ENCODE results near the gene NKX1-2. TPM values are rescaled to one million over a fixed set of nuclear protein-coding genes. Genes with fewer than 3 reads are reported as not detected.
A peak's percentile ranks its signal among the peaks of the same experiment; 100 is the strongest.

The NKX1-2 gene
- not detected in 2 replicates for total RNA-seq (2014; rRNA removed; shearing (Covaris generic))
- not detected in 2 replicates for total RNA-seq (2022)
- not detected for Bru-seq, nascent RNA
- BruChase-seq, experiment 1, labeled RNA remaining after a 6-hour chase, result not detected
- BruChase-seq, experiment 2, labeled RNA remaining after a 2-hour chase, result not detected
- long read RNA-seq, result 0 reads

GRCh38 chr10:124450012-124450782, at the start of gene NKX1-2:
Gene NKX1-2, minus strand, starts transcription at chr10:124450035. Its CDS starts 92 bp downstream, at chr10:124449943.
- no peaks in the 10 kb centered on the region for H3K9me2 ChIP-seq (ENCODE audit: insufficient read depth, low read length)
- no peak within 1 kb of the TSS for H3K4me2 ChIP-seq (ENCODE audit: low read length)
- no peaks in the 10 kb centered on the region for H3K36me3 ChIP-seq (ENCODE audit: insufficient read depth, low read length)
- no peak within 1 kb of the TSS for H3K4me3 ChIP-seq (ENCODE audit: low read depth, low read length, poor library complexity, severe bottlenecking)
- no peaks in the 10 kb centered on the region for H4K20me1 ChIP-seq (ENCODE audit: insufficient read depth, low read length)
- CTCF ChIA-PET (ENCODE audit: unreplicated experiment), result no interaction called here
- TF ChIP-seq CTCF (conservative IDR thresholded peaks at IDR 0.05; ENCODE audit: low read length) (no peak), EZH2phosphoT487 (IDR thresholded peaks at IDR 0.05; ENCODE audit: borderline replicate concordance, low read depth, low read length) (0 out of 2 replicates have a peak, but pooled peaks have one; percentile 29)
- H3K27ac ChIP-seq (ENCODE audit: low read depth, low read length, poor library complexity, severe bottlenecking), result no peak within 1 kb of the TSS
- DNase-seq (ENCODE audit: low spot score), result no peak
- H3K9me3 ChIP-seq (ENCODE audit: low read length), result no peaks in the 10 kb centered on the region
- H2AFZ ChIP-seq (ENCODE audit: low read length), result no peak within 1 kb of the TSS
- BruUV-seq (replicated peaks), result no TSS peak
- H3K79me2 ChIP-seq (ENCODE audit: insufficient read depth, low read depth, low read length), result no peaks in the 10 kb centered on the region
- POLR2A ChIA-PET, result no interaction called here
- intact Hi-C loops (cut with micrococcal nuclease; ENCODE audit: unreplicated experiment), result no loop called here
- no peaks in the 10 kb centered on the region for H3K4me1 ChIP-seq (ENCODE audit: insufficient read depth, low read length, poor library complexity, severe bottlenecking)

GRCh38 chr10:124498056-124498455, 48.2 kb upstream of the NKX1-2 start:
- DNase-seq (ENCODE audit: low spot score), result no peak
- intact Hi-C loops (cut with micrococcal nuclease; ENCODE audit: unreplicated experiment), result no loop called here
- ChIA-PET POLR2A (no interaction called here), CTCF (ENCODE audit: unreplicated experiment) (no interaction called here)
- Histone ChIP-seq H3K79me2 (ENCODE audit: insufficient read depth, low read depth, low read length) (no peaks in the 10 kb centered on the region), H3K4me3 (ENCODE audit: low read depth, low read length, poor library complexity, severe bottlenecking) (no peak overlapping the region), H3K4me1 (ENCODE audit: insufficient read depth, low read length, poor library complexity, severe bottlenecking) (no peaks in the 10 kb centered on the region), H3K27ac (ENCODE audit: low read depth, low read length, poor library complexity, severe bottlenecking) (no peak overlapping the region), H3K36me3 (ENCODE audit: insufficient read depth, low read length) (peaks cover 13% of the 10 kb centered on the region), H4K20me1 (ENCODE audit: insufficient read depth, low read length) (no peaks in the 10 kb centered on the region), H3K9me2 (ENCODE audit: insufficient read depth, low read length) (no peaks in the 10 kb centered on the region), H2AFZ (ENCODE audit: low read length) (no peak overlapping the region), H3K4me2 (ENCODE audit: low read length) (no peak overlapping the region), H3K9me3 (ENCODE audit: low read length) (peaks cover 7% of the 10 kb centered on the region)
- TF ChIP-seq CTCF (conservative IDR thresholded peaks at IDR 0.05; ENCODE audit: low read length), result no peak
- no peak for TF ChIP-seq EZH2phosphoT487 (IDR thresholded peaks at IDR 0.05; ENCODE audit: borderline replicate concordance, low read depth, low read length)
- BruUV-seq (replicated peaks), result no TSS peak

All from OCI-LY7 (cell line).